Immature natural killer cell (primary cell): ENCODE results near the gene DLX1. TPM values are rescaled to one million over a fixed set of nuclear protein-coding genes. Genes with fewer than 3 reads are reported as not detected.

Source experiments
- DNase-seq, 3 donors: peaks; one replicate each; pipeline ENCODE4 v3.0.0; 2022; ENCODE audit warnings: mixed read lengths in 1 of 3
- H3K27ac Mint-ChIP-seq, 6 donors: one replicate each; pipeline ENCODE4 v1.8.0; 2020; ENCODE audit warnings: mixed read lengths in 6 of 6, mild to moderate bottlenecking in 5 of 6, inconsistent platforms in 4 of 6, moderate library complexity in 3 of 6
- H3K27me3 Mint-ChIP-seq, 3 donors: one replicate each; pipeline ENCODE4 v1.8.0; 2020 to 2021; ENCODE audit warnings: low read depth in 3 of 3, mild to moderate bottlenecking in 3 of 3, mixed read lengths in 3 of 3, moderate library complexity in 3 of 3, inconsistent platforms in 1 of 3
- H3K36me3 Mint-ChIP-seq, 3 donors: one replicate each; pipeline ENCODE4 v1.8.0; 2020; ENCODE audit warnings: mixed read lengths in 3 of 3, inconsistent platforms in 2 of 3, mild to moderate bottlenecking in 2 of 3
- H3K4me1 Mint-ChIP-seq, 2 donors: one replicate each; pipeline ENCODE4 v1.8.0; 2020; ENCODE audit warnings: inconsistent platforms in 2 of 2, mild to moderate bottlenecking in 2 of 2, mixed read lengths in 2 of 2, moderate library complexity in 1 of 2
- H3K4me3 Mint-ChIP-seq, 5 donors: one replicate each; pipeline ENCODE4 v1.8.0; 2020; ENCODE audit warnings: mild to moderate bottlenecking in 5 of 5, mixed read lengths in 5 of 5, inconsistent platforms in 3 of 5, moderate library complexity in 3 of 5
- H3K9me3 Mint-ChIP-seq, 6 donors: one replicate each; pipeline ENCODE4 v1.8.0; 2020; ENCODE audit warnings: mild to moderate bottlenecking in 6 of 6, mixed read lengths in 6 of 6, inconsistent platforms in 4 of 6, moderate library complexity in 3 of 6
- polyA plus RNA-seq, 3 donors: library from polyadenylated mRNA; unstranded; fragments of 300-500 nt; fragmentation: Illumina TruSeq; gene quantifications; one replicate each; pipeline ENCODE4 v1.2.3, GENCODE V29; 2021

DLX1 gene
- polyA plus RNA-seq, 3 donors from 2014 or later: not detected

DNA sequence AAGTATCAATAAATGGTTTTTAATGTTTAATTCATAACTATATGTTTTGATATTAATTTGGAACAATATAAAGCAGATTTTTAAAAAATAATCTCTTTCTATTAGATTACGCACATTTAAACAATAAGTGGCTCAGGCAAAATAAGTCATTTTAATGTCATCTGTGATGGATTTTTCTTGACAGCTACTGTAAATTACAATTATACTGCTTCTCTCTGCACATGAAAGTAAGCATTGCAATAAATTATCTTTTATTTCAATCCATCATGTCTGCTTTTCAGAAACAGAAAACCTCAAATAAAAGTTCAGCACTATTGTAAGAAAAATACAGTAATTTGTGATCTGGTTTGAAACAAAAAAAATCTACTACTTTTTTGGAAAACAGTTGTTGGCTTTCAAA is 11.1 kb upstream of the DLX1 start:
- DNase-seq: no peak
- Mint-ChIP-seq H3K4me3 (no peak overlapping the region), H3K36me3 (peaks cover 5 to 18% (median 6%) of the 10 kb centered on the region in 3 donors), H3K27me3 (peaks cover 6 to 24% (median 6%) of the 10 kb centered on the region in 3 donors), H3K27ac (no peak overlapping the region), H3K4me1 (no peaks in the 10 kb centered on the region), H3K9me3 (no peaks in the 10 kb centered on the region)

DNA sequence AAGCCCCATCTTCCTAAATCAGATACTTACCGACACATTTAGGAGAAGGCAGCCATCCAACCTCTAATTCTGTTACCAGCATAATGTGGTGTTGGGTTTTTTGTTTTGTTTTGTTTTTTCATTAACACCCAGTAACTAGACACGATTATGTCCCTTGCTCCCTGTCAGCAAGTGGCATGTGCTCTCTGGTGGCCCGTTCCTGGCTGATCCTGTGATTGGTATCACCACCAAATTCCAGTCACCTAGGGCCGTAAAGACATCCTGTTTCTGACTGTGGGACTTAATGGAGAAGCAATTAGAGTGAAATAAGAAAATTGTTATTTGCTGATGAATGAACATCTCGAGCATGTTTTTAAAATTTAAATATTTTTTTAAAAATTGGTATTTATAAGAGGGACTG is 5.9 kb upstream of the DLX1 start:
- no peak overlapping the region for H3K4me3 Mint-ChIP-seq

DNA sequence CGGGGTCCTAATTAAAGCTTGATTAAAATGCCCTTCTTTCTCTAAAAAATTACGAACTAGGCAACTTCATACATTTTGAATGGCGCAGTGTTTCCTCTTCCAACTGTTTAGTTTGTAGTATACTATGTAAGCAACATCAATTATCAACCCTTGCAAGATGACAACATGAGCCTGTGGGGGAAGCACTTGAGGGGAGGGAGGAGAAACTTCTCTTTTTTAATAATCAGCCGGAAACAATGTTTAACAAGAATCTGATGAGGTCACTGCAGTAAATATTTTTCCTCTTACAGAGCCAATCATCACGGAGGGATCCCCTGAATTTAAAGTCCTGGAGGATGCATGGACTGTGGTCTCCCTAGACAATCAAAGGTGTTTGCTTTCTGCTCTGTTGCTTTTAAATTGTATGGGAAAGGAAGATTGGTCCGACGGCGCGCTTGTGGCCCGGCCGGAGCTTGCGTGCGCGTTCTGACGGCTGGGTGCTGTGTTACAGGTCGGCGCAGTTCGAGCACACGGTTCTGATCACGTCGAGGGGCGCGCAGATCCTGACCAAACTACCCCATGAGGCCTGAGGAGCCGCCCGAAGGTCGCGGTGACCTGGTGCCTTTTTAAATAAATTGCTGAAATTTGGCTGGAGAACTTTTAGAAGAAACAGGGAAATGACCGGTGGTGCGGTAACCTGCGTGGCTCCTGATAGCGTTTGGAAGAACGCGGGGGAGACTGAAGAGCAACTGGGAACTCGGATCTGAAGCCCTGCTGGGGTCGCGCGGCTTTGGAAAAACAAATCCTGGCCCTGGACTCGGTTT is 5.3 kb upstream of the DLX1 start:
- Mint-ChIP-seq H3K9me3 (peaks cover 0 to 15% (median 1%) of the 10 kb centered on the region in 6 donors), H3K36me3 (peaks cover 0 to 7% (median 0%) of the 10 kb centered on the region in 3 donors), H3K27me3 (peaks cover 44 to 76% (median 52%) of the 10 kb centered on the region in 3 donors), H3K4me1 (peaks cover 25 to 28% of the 10 kb centered on the region in 2 donors), H3K27ac (peak overlapping the region in 1 of 6 donors; percentile 48), H3K4me3 (peak overlapping the region in 3 of 5 donors; percentile 7 to 50 (median 18))
- DNase-seq: no peak

More for the DNA sequence above, 5.9 kb upstream of the DLX1 start:
- H3K36me3 Mint-ChIP-seq: peaks cover 0 to 7% (median 0%) of the 10 kb centered on the region in 3 donors
- no peak for DNase-seq
- no peak overlapping the region for H3K27ac Mint-ChIP-seq
- H3K27me3 Mint-ChIP-seq: peaks cover 42 to 72% (median 49%) of the 10 kb centered on the region in 3 donors
- H3K4me1 Mint-ChIP-seq: peaks cover 19 to 26% of the 10 kb centered on the region in 2 donors
- H3K9me3 Mint-ChIP-seq: peaks cover 0 to 15% (median 1%) of the 10 kb centered on the region in 6 donors

GRCh38 chr2:172080641-172081220 is 4.6 kb upstream of the DLX1 start:
- H3K27me3 Mint-ChIP-seq: peaks cover 49 to 82% (median 57%) of the 10 kb centered on the region in 3 donors
- peak overlapping the region in 1 of 6 donors; percentile 48 for H3K27ac Mint-ChIP-seq
- peaks cover 32 to 35% of the 10 kb centered on the region in 2 donors for H3K4me1 Mint-ChIP-seq
- peaks cover 0 to 7% (median 0%) of the 10 kb centered on the region in 3 donors for H3K36me3 Mint-ChIP-seq
- peak overlapping the region in 2 of 5 donors; percentile 17 to 50 for H3K4me3 Mint-ChIP-seq
- no peak for DNase-seq
- H3K9me3 Mint-ChIP-seq: peaks cover 0 to 15% (median 1%) of the 10 kb centered on the region in 6 donors

GRCh38 chr2:172081221-172082022 is 3.9 kb upstream of the DLX1 start:
- DNase-seq: no peak
- Mint-ChIP-seq H3K9me3 (peaks cover 0 to 15% (median 1%) of the 10 kb centered on the region in 6 donors), H3K27me3 (peaks cover 56 to 87% (median 63%) of the 10 kb centered on the region in 3 donors), H3K4me1 (peaks cover 38 to 41% of the 10 kb centered on the region in 2 donors), H3K36me3 (peaks cover 0 to 7% (median 0%) of the 10 kb centered on the region in 3 donors), H3K27ac (no peak overlapping the region), H3K4me3 (peak overlapping the region in 1 of 5 donors; percentile 90)

DNA sequence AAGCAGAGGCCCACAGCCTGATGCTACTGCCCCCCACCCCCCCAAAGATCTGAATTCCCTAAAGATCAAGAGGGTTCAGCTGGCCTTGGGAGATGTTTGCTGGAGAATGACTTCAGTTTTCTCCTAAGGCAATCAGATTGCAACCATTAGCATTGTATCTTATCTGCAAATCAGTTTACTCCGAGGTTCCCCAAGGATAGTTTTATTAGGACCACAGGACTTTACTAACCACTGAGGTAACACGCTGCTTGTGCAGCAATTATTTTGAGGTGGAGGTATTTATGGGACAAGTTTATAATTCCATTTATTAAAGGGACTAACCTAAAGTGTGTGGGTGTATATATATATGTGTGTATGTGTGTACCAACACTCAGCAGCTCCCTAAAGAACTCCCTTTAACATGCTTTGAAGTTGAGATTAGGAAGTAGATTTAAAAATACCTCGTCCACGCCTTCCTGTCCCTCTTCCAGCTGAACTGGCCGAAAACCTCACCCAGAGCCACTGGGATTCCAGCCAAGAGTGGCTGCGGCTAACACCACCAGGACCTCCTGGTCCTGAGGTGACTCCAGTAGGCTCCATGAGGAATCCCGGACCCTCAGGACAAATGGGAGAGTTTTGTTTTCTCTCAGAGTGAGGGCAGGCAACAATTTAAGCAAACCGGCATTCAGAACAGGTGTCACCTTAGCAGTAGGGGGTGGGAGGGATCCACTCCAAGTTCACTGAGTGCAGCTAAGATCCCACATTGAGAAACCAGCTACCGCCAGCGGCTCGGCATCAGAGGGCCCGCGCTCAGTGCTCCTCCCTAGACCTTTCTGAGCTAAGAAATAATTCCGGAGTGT is 3.0 kb upstream of the DLX1 start:
- no peak overlapping the region for H3K27ac Mint-ChIP-seq
- no peak for DNase-seq
- H3K4me3 Mint-ChIP-seq: peak overlapping the region in 4 of 5 donors; percentile 52 to 90 (median 72)
- H3K36me3 Mint-ChIP-seq: peaks cover 0 to 7% (median 0%) of the 10 kb centered on the region in 3 donors
- peaks cover 0 to 15% (median 1%) of the 10 kb centered on the region in 6 donors for H3K9me3 Mint-ChIP-seq
- H3K4me1 Mint-ChIP-seq: peaks cover 47 to 50% of the 10 kb centered on the region in 2 donors
- peaks cover 65 to 92% (median 71%) of the 10 kb centered on the region in 3 donors for H3K27me3 Mint-ChIP-seq

- peaks cover 0 to 7% (median 0%) of the 10 kb centered on the region in 3 donors for H3K36me3 Mint-ChIP-seq
- DNase-seq: no peak
- H3K27me3 Mint-ChIP-seq: peaks cover 72 to 96% (median 77%) of the 10 kb centered on the region in 3 donors
- peaks cover 54 to 58% of the 10 kb centered on the region in 2 donors for H3K4me1 Mint-ChIP-seq
- peak overlapping the region in 2 of 6 donors; percentile 28 to 58 for H3K27ac Mint-ChIP-seq
- H3K4me3 Mint-ChIP-seq: peak overlapping the region; percentile 52 to 90 (median 82)
- peaks cover 0 to 15% (median 1%) of the 10 kb centered on the region in 6 donors for H3K9me3 Mint-ChIP-seq
Measured at GRCh38 chr2:172082944-172083627, 2.2 kb upstream of the DLX1 start.

DNA sequence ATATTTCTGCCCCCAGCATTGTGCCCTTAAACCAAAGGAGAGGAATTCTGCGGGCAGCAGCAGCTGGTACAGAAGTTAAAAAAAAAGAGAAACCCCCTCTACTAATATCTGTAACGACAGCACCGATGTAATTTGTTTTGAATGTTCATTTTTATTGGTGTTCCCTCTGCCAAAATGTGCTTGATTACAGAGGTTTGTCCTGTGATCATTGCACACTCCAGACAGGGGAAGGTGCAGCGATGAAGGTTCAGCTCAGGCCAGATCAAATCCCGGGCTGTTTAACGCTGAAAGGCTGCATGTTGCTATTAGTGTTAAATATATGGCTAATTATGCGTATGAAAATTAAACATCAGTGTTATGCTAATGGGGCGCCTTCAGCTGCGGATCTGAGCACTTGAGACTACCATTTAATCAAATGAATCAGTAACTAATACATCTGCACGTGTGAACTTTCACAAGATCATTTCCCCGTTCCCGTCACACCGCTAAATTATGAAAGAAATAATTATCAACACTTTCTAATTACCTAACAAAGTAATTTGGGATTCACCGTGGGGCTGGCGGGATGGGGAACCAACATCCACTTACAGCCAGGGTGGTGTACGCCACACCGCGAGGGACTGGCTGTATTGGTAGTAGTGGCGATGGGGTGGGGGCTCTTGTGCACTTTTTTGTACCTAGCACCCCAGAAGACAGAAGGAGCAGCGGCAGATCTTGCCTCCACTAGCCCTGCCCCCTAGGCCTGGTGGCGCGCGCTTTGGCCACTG is 1.5 kb upstream of the DLX1 start:
- Mint-ChIP-seq H3K27me3 (peaks cover 79 to 97% (median 81%) of the 10 kb centered on the region in 3 donors), H3K4me1 (peaks cover 57 to 65% of the 10 kb centered on the region in 2 donors), H3K9me3 (peaks cover 0 to 15% (median 1%) of the 10 kb centered on the region in 6 donors), H3K36me3 (peaks cover 0 to 7% (median 0%) of the 10 kb centered on the region in 3 donors), H3K27ac (peak overlapping the region in 1 of 6 donors; percentile 58), H3K4me3 (peak overlapping the region; percentile 42 to 90 (median 84))
- DNase-seq: no peak

GRCh38 chr2:172084395-172084644 is 987 bp upstream of the DLX1 start:
- Mint-ChIP-seq H3K27me3 (peaks cover 78 to 93% (median 81%) of the 10 kb centered on the region in 3 donors), H3K4me3 (peak overlapping the region; percentile 82 to 90 (median 84)), H3K27ac (no peak overlapping the region), H3K4me1 (peaks cover 57 to 65% of the 10 kb centered on the region in 2 donors), H3K9me3 (peaks cover 0 to 15% (median 1%) of the 10 kb centered on the region in 6 donors), H3K36me3 (peaks cover 0 to 7% (median 0%) of the 10 kb centered on the region in 3 donors)
- DNase-seq: no peak

GRCh38 chr2:172084645-172085459 is 455 bp upstream of the DLX1 start:
- DNase-seq: peak; percentile 57 to 62 (median 59)
- Mint-ChIP-seq H3K27ac (peak overlapping the region in 2 of 6 donors; percentile 61 to 83), H3K4me3 (peak overlapping the region; percentile 82 to 90 (median 84)), H3K4me1 (peaks cover 57 to 65% of the 10 kb centered on the region in 2 donors), H3K27me3 (peaks cover 82 to 90% (median 83%) of the 10 kb centered on the region in 3 donors), H3K9me3 (peaks cover 0 to 14% (median 1%) of the 10 kb centered on the region in 6 donors), H3K36me3 (peaks cover 0 to 4% (median 0%) of the 10 kb centered on the region in 3 donors)
